OCI-LY7 (cell line): ENCODE results near the gene ABCC1. TPM values are rescaled to one million over a fixed set of nuclear protein-coding genes. Genes with fewer than 3 reads are reported as not detected.

Source experiments
- BruUV-seq: library from RNA; stranded (reverse); fragments of 400-500 nt; replicated peaks from 2 replicates; lab custom pipeline; 2021; lab: Mats Ljungman, UMichigan
- CTCF ChIA-PET: fragments of 300-600 bp; sonication (Branson Sonifier 250); formaldehyde crosslinking; loops from one replicate; lab custom pipeline; 2022; ENCODE audit warnings: antibody characterized with exemption; ENCODE audit not compliant: unreplicated experiment; lab: Charles Lee
- POLR2A ChIA-PET: fragments of 300-600 bp; sonication (Branson Sonifier 250); formaldehyde crosslinking; loops from one replicate; lab custom pipeline; 2022; ENCODE audit warnings: antibody characterized with exemption; lab: Charles Lee
- DNase-seq: peaks from one replicate; pipeline ENCODE4 v3.0.0-alpha.2; 2015; ENCODE audit warnings: low spot score
- H2AFZ ChIP-seq: fragments of 200-600 bp; sonication (generic), shearing (Covaris generic); 2 replicates; pipeline ENCODE4 v1.6.1; 2014; ENCODE audit warnings: mild to moderate bottlenecking, antibody characterized with exemption, low read length, moderate library complexity
- H3K27ac ChIP-seq: fragments of 200-600 bp; sonication (generic); 2 replicates; pipeline ENCODE4 v1.5.1; 2014; ENCODE audit warnings: mixed run types, low read depth, mild to moderate bottlenecking, moderate library complexity, low read length, inconsistent platforms; ENCODE audit not compliant: poor library complexity, severe bottlenecking
- H3K36me3 ChIP-seq: fragments of 200-600 bp; sonication (generic); 2 replicates; pipeline ENCODE4 v1.6.1; 2014; ENCODE audit warnings: mild to moderate bottlenecking, antibody characterized with exemption, low read length, moderate library complexity, mixed read lengths; ENCODE audit not compliant: insufficient read depth
- H3K4me1 ChIP-seq: fragments of 200-600 bp; sonication (generic); 2 replicates; pipeline ENCODE4 v1.5.1; 2014; ENCODE audit warnings: mild to moderate bottlenecking, low read length; ENCODE audit not compliant: insufficient read depth, poor library complexity, severe bottlenecking
- H3K4me2 ChIP-seq: fragments of 200-600 bp; sonication (generic); 2 replicates; pipeline ENCODE4 v1.6.1; 2014; ENCODE audit warnings: mild to moderate bottlenecking, low read length
- H3K4me3 ChIP-seq: fragments of 200-600 bp; sonication (generic); 2 replicates; pipeline ENCODE4 v1.5.1; 2014; ENCODE audit warnings: mild to moderate bottlenecking, low read depth, low read length; ENCODE audit not compliant: poor library complexity, severe bottlenecking
- H3K79me2 ChIP-seq: fragments of 200-600 bp; sonication (generic); 2 replicates; pipeline ENCODE4 v1.6.1; 2016; ENCODE audit warnings: low read depth, mild to moderate bottlenecking, low read length, moderate library complexity, mixed read lengths; ENCODE audit not compliant: insufficient read depth
- H3K9me2 ChIP-seq: fragments of 200-600 bp; sonication (generic); 2 replicates; pipeline ENCODE4 v1.6.1; 2016; ENCODE audit warnings: mild to moderate bottlenecking, low read length, mixed read lengths; ENCODE audit not compliant: insufficient read depth
- H3K9me3 ChIP-seq: fragments of 200-600 bp; sonication (generic); 2 replicates; pipeline ENCODE4 v1.6.1; 2014; ENCODE audit warnings: mild to moderate bottlenecking, mixed run types, low read length, mixed read lengths
- H4K20me1 ChIP-seq: fragments of 200-600 bp; sonication (generic); 2 replicates; pipeline ENCODE4 v1.6.1; 2014; ENCODE audit warnings: mild to moderate bottlenecking, antibody characterized with exemption, low read length, moderate library complexity, mixed read lengths; ENCODE audit not compliant: insufficient read depth
- CTCF ChIP-seq: fragments of 200-600 bp; sonication (generic); conservative IDR thresholded peaks from 2 replicates; pipeline ENCODE4 v1.5.1; 2014; ENCODE audit warnings: mild to moderate bottlenecking, antibody characterized with exemption, low read length, moderate library complexity, mixed read lengths
- EZH2phosphoT487 ChIP-seq: fragments of 200-600 bp; sonication (generic); IDR thresholded peaks from 2 replicates; pipeline ENCODE4 v1.6.1; 2018; ENCODE audit warnings: low read depth, borderline replicate concordance, mild to moderate bottlenecking, mixed run types, antibody characterized with exemption, low read length, moderate library complexity, mixed read lengths
- intact Hi-C: fragments of 100-400 bp; cut with micrococcal nuclease; formaldehyde crosslinking; loops from one replicate; pipeline ENCODE4 v1.10.0; 2022; ENCODE audit not compliant: unreplicated experiment
- total RNA-seq, 2 experiments: library from RNA; depleted of rRNA in 1 of 2; stranded (reverse); fragments of >200 nt in 1 of 2; shearing (Covaris generic) in 1 of 2; gene quantifications; 2 replicates each; pipeline ENCODE4 v1.2.3, GENCODE V29; 2014 to 2022

Gene ABCC1
- total RNA-seq, 2 experiments from 2014 or later = 39.9 to 71.8 TPM

DNA sequence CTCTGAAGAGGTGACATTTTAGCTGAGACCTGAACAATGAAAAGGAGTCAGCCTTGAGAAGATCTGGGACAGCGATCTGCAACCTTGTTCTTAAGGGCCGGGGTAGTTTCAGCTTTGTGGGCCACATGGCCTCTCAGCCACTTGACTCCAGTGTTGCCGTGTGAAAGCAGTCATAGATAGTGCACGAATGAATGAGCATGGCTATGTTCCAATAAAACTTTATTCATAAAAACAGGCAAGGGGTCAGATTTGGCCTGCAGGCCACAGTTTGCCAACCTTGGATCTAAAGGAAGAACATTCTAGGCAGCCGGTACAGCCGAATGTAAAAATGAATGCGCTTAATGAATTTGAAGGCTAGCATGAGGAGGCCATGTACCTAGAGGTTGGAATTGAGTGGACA lies 190.4 kb downstream of the ABCC1 start:
- Histone ChIP-seq H4K20me1 (no peaks in the 10 kb centered on the region), H3K36me3 (peaks cover 98% of the 10 kb centered on the region), H2AFZ (no peak overlapping the region), H3K27ac (no peak overlapping the region), H3K79me2 (no peaks in the 10 kb centered on the region), H3K4me3 (no peak overlapping the region), H3K4me2 (no peak overlapping the region), H3K9me3 (no peaks in the 10 kb centered on the region), H3K4me1 (no peaks in the 10 kb centered on the region), H3K9me2 (no peaks in the 10 kb centered on the region)
- TF ChIP-seq EZH2phosphoT487 (no peak), CTCF (no peak)
- intact Hi-C loops = no loop called here
- ChIA-PET CTCF (no interaction called here), POLR2A (no interaction called here)
- no TSS peak for BruUV-seq
- no peak for DNase-seq

- Histone ChIP-seq H3K4me3 (no peak overlapping the region), H2AFZ (no peak overlapping the region), H4K20me1 (no peaks in the 10 kb centered on the region), H3K4me1 (no peaks in the 10 kb centered on the region), H3K4me2 (no peak overlapping the region), H3K36me3 (peaks cover 98% of the 10 kb centered on the region), H3K9me3 (no peaks in the 10 kb centered on the region), H3K27ac (no peak overlapping the region), H3K79me2 (no peaks in the 10 kb centered on the region), H3K9me2 (no peaks in the 10 kb centered on the region)
- ChIA-PET POLR2A (no interaction called here), CTCF (no interaction called here)
- no peak for DNase-seq
- TF ChIP-seq EZH2phosphoT487 (no peak), CTCF (no peak)
- no TSS peak for BruUV-seq
- intact Hi-C loops = no loop called here
Measured at GRCh38 chr16:16140537-16140936, 191.1 kb downstream of the ABCC1 start.

DNA sequence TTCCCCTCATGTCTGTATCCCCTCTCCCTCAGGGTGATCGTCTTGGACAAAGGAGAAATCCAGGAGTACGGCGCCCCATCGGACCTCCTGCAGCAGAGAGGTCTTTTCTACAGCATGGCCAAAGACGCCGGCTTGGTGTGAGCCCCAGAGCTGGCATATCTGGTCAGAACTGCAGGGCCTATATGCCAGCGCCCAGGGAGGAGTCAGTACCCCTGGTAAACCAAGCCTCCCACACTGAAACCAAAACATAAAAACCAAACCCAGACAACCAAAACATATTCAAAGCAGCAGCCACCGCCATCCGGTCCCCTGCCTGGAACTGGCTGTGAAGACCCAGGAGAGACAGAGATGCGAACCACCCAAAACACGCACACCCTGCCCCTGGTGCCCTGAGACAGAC lies 191.7 kb downstream of the ABCC1 start:
- Histone ChIP-seq H3K4me1 (no peaks in the 10 kb centered on the region), H3K4me2 (no peak overlapping the region), H3K27ac (no peak overlapping the region), H4K20me1 (no peaks in the 10 kb centered on the region), H3K79me2 (no peaks in the 10 kb centered on the region), H3K9me3 (no peaks in the 10 kb centered on the region), H3K9me2 (no peaks in the 10 kb centered on the region), H2AFZ (no peak overlapping the region), H3K4me3 (no peak overlapping the region), H3K36me3 (peaks cover 93% of the 10 kb centered on the region)
- POLR2A ChIA-PET = no interaction called here
- no peak for DNase-seq
- CTCF ChIA-PET = no interaction called here
- TF ChIP-seq EZH2phosphoT487 (no peak), CTCF (no peak)
- no TSS peak for BruUV-seq
- intact Hi-C loops = no loop called here
